HG03103 (cell line): Measurements from ENCODE around the gene MRTFB.

Experiments used
- ATAC-seq: cut with Tn5 transposase; IDR thresholded peaks from one replicate; pipeline ENCODE4 v1.9.1; 2021; ENCODE audit warnings: low read depth; ENCODE audit not compliant: unreplicated experiment

The MRTFB gene

DNA sequence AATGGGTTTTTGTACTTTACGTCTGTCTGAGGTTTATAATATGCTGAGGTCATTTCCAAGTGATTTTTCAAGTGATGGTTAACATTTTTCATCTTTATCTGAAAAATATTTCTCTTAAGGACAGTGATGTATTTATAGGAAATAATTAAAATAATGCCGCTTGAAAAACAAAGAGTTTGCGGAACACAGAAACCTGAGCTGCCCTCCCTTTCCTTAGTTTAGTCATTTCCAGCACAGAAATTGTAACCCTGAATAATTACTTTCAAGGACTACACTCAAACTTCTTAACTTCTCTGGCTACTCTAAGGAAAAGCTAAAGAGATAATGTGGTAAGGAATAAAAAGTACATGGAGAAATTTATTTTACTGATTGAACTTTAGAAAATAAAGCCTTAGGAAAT is 54.6 kb downstream of the MRTFB start:
- no peak for ATAC-seq

DNA sequence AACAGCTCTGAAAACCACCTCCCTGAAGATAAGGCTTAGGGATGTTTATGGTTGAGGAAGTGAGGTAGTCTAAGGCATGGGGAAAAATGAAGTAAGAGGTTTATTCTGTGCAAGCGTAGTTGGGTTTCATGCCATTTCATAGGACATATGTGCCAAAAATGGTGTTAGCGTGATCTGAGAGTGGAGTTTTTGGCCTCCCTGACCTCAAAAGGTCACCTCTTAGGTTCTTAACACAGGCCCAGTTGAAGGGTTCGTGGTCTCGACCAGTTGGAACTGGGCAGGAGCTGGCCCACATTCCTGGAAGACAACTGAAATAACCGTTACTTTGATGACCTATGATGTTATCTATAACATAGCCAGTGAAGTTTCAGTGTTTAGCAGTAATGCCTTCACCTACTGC is 57.0 kb downstream of the MRTFB start:
- ATAC-seq: no peak

DNA sequence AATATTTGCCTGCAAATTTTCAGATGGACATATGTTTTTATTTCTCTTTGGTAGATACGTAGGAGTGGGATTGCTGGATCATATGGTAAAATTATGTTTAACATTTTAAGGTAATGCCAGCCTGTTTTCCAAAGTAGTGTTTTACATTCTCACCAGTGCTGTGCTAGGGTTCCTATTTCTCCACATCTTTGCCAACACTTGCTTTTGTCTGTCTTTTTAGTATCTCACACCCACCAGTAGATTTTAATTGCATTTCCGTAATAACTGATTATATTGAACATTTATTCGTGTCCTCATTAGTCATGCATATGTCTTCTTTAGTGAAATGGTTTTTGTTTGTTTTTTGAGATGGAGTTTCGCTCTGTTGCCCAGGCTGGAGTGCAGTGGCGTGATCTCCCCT is 58.4 kb downstream of the MRTFB start:
- ATAC-seq: no peak

DNA sequence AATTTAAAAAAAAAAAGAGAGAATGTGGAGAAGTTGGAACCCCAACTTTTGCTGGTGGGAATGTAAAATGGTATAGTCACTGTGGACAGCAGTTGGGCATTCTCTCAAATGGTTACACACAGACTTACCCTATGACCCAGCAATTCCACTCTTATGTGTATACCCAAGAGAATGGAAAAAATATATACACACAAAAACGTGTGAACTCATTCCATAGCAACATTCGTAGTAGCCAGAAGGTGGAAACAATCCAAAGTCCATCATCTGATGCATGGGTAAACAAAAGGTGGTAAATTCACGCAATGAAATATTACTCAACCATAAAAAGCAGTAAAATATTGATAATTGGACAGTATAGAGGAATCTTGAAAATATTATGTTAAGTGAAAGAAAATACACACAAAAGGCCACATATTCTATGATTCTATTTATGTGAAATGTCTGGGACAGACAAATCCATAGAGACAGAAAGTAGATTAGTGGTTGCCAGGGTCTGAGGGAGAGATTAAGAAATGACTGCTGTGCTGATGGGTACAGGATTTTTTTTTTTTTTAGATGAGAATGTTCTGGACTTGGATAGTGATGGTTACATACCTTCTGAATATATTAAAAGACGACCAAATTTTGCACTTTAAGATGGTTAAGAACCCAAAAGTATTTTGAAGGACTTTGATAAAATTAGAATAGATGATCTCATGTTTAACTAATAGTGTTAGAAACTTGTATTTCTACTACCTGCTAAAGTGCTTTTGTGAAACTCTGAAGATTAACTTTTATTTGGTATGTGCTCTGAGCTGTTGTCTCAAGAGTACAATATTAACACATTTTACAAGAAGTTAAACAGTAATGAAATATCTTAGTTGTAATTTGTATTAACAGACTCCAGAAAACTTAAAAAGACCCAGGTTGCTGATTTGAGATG is 60.9 kb downstream of the MRTFB start:
- no peak for ATAC-seq

DNA sequence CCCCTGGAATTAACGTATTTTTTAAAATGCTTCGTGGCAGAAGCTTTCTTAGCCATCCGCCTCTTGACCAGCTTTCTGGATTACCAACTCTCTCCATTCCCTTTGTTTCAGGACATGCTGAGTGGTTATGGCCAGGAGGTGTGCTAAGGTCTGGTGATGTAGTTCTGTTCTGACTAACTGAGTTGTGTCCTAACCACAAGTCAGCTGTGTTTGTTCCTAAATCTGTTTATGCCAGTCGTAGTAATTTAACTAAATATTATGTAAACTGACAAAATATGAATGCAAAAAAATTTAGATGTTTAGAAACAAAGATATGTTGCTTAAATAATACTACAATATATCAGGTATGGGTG is 61.6 kb downstream of the MRTFB start:
- ATAC-seq: no peak

DNA sequence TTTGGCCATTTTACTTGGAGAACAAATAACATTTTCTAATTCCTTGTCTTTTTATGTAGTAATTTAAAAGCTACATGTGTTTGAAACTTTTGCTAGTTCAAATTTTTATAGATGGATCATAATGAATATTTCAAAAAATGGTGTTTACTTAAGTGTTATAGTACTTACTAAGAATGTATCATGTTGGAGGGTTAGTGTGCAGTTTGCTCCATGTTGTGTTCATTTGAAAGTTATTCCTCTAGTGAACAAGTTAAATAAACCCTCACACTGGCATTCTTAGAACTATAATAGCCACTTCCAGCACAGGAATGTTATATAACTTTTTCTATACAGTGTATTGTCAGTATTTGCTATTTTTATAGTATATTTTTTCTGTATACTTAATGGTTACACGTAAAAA is 62.8 kb downstream of the MRTFB start:
- no peak for ATAC-seq

DNA sequence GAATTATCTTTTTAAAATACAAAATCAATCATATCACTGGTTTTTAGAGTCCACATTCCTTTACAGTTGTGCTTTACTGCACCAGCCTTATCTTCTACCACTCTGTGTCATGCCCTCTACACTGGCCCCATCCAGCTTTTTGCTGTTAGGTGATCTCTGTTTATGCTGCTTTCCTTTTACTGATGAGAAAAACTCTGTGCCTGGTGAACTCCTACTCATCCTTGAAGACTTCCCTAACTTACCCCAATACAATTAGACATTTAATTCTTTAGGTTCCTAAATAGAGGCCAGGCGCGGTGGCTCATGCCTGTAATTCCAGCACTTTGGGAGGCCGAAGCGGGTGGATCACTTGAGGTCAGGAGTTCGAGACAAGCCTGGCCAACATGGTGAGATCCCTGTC is 64.6 kb downstream of the MRTFB start:
- ATAC-seq: no peak

DNA sequence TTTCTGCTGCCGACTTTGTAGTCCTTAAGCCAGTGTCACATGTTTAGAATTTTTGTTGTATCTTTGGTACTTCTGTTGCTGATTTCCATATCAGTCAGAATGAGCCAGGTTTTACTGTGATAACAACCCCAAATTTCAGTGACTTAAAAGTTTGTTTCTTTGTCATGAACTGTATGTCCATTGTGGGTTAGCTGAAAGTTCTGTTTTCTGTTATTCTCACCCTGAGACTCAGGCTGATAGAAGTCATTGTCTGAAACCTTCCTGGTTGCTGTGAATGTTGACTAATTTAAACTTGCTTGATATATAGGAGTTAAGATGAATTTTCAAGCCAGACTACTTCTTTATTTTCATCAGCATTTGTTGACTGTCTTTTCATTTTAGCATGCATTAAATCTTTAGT is 68.8 kb downstream of the MRTFB start:
- no peak for ATAC-seq

DNA sequence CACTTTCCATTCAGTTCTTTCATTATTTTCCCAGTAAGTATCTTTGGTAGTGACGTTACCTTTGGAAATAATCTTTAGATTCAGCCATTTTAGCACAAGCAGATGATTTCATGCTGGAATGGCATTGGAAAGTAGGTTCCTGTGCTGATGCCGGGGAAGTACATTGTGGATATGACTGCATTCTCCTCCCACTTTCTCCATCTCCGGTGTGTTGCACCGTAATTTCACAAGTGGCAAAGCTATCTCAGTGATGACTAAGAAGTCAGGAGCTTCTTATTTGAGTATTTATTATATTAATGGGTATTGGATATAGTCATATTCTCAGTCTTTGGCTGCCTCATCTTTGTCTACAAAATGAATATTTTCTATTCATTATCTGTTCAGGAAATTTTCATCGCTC is 69.8 kb downstream of the MRTFB start:
- no peak for ATAC-seq

DNA sequence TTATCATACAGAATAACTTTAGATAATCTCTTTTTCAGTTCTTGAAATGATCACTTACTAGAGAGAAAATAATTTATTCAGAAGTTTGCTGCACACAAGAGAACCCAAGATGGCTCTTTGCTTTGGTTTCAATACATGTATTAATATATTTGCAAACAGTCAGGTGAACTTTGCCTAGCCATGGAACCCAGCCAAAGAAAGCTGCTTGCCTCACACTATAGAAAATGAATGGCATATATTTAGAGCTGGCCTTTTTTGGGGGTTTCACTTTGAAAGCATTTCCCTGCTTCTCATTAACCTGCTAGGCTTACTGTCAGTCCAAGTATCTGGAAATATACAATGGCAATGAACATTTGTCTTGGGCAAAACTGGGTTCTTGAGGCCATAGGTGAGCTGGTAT is 75.3 kb downstream of the MRTFB start:
- ATAC-seq: no peak

DNA sequence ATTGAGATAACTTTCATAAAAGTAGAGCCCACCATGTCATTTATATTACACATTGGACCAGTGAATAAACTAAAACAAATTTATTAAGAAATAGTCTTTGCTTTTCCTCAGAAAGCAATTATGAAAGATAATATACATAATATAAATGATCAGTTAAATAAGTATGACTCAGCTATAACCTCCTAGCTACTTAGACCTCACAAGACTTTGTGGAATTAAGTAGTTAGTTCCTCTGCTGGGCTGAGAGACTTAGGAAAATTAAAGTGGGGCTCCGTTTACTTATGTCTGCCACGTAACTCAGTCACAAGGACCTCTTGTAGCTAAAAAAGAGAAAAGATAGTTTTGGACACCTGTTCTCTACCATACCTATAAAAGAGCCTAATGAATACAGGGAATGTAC is 76.9 kb downstream of the MRTFB start:
- no peak for ATAC-seq

DNA sequence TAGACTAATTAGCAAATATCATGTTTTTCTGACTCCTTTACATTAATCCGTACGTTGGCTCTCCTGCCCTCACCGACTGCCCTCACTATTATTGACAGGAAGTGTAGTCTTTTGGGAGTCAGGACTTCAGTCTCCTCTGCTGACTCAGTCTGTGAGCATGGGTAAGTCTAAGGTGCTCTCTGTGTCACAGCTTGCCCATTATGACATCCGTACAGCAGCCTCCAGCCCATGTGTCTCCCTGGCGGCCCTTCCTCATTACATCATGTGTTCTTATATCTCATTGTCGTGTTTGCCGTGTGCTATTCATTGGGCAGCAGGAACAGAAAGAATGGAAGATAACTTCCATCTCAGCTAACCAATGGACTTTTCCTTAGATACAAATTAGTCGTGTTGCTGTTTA is 77.5 kb downstream of the MRTFB start:
- no peak for ATAC-seq

DNA sequence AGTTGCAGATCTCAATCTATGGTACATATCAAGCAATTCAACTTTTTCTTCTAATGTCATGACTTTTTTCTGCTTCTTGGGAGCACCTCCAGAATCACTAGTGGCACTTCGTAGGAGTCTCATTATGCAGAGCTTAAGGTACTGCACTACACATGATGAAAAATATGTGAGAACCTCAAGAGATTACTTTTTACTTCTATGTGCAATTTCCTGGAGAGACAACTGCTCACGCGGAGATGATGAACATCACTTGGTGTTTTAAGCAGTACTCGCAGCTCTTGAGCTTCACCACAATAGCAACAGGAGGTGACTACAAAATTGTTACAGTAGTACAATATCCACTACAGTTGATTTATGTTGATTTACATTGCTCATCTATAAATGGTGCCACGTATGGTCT is 79.7 kb downstream of the MRTFB start:
- no peak for ATAC-seq

DNA sequence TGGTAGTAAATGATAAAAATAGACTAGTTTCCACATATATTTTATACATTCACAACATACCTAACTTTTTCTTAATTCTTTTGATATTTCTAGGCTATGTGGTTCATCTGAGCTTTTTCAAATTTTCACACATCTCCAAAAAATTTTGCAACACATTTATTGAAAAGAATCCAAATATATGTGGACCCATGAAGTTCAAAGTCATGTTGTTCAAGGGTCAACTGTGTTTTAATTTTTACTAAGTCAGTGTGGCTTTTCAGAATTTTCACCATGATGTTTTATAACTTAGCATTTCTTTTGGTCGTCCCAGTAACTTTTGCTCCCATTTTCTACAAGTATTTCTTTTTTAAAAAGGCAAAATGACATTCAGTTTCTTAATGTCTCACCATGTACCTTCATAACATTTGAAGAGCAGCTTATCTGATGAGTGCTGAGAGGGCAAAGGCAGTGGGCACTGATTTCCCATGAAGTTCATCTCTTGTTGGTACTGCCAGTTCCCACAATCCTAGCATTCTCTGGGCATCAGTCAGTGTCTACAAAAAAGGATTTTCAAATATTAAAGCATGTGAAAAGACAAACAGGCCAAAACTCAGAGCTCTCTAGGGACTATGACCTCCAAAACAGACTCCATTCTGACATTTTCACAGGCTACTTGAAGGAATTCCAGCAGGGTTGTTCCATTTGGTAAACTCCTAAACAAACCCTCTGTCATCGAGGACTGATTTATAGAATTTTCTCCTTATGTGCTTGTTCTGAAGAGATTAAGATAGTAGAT is 80.3 kb downstream of the MRTFB start:
- ATAC-seq: no peak

DNA sequence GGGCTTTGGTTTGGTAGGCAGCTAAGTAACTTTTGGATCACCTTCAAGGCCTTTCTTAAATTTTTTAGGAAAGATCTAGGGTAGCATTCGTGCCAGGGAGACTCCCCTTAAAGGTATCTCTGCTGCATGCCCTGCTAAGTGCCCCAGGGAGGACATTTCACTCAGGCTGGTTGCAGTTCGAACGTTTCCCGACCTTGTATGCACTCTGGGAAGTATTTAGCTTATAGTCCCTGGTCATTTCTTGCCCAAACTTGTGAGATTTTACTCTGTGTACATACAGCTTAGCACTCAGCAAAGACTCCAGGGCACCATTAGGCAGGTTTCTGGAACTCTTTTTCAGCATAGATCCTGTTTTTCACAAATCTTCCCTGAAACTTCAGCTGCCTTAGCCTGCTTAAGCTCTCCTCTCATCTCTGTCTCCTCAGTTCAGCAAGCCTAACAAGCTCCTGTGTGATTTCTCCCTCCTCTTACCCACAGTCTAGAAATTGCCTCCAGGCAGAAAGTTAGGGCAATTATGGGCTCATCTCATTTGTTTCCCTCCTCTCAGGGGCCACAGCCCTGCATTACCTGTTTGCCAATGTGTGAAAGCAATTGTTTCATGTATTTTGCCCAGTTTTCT is 84.6 kb downstream of the MRTFB start:
- no peak for ATAC-seq

DNA sequence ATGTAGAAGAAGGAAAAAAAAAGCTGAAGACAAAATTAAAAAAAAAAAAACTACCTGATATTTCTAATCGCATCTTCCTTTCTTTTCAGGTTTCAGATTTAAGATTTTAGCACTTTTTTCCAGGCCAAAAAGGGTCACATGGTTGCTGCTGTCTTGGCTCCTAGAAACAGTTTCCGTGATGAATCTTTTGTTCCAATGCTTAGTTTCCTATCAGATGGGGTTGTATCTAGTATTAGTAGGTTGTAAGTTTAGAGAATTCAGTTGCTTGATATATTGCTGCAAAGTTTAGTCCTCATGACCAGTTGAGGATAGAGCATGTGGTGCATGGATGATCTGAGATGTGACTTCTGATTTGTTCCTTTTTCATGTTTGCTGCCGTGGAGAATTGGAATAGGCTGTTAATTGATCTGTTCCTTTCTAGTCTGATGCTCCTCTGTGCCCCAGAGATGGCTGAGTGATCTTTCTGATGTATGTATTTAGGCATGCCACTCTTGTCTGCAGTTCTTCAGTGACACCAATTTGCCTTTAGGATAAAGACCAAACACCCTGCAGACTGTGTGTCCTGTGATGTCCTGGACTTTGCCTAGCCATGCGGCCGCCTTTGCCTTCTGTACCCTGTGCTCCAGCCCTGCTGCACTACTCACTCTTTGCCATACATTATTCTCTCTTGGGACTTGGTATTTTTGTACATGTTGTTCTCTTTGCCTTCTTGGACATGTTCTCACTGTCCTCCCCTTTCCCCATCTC is 94.0 kb downstream of the MRTFB start:
- ATAC-seq: no peak

DNA sequence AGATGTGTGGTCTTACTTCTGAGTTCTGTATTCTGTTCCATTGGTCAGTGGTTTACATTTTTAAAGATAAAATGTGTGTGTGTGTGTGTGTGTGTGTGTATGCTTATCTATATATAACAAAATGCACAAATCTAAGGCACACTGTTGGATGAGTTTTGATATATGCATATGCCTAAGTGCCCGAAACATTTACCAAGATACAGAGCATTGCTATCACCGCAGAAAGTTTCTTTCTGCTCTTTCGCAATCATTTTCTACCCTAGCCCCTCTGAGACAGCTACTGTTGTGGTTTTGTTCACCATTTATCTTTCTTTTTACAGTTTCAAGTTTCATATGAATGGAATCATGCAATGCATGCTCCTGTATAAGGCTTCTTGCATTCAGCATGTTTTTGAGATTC is 97.0 kb downstream of the MRTFB start:
- ATAC-seq: no peak

DNA sequence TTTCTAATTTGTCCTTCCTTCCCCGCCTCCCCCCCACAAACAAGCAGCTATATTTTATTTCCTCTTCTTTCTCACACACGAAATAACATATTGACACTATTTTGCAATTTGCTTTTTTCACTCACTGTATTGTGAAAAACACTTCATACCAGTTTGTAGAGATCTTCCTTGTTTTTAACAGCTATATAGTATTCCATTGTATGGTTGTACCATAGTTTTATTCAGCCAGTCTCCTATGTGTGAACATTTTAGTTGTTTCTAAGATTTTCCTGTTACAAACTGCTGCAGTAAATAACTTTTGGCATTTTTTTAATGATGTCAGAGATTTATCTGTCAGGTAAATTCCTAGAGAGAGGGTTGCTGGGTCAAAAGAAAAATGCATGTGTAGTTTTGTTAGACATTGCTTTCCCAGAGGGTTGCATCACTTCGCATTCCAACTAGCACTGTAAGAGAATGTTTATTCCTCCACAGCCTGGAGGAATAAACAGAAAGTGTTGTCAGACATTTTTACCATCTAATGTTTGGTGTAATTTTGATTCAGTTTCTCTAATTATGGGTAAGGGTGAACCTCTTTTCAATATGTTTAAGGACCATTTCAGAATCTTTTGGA is 101.2 kb downstream of the MRTFB start:
- no peak for ATAC-seq

DNA sequence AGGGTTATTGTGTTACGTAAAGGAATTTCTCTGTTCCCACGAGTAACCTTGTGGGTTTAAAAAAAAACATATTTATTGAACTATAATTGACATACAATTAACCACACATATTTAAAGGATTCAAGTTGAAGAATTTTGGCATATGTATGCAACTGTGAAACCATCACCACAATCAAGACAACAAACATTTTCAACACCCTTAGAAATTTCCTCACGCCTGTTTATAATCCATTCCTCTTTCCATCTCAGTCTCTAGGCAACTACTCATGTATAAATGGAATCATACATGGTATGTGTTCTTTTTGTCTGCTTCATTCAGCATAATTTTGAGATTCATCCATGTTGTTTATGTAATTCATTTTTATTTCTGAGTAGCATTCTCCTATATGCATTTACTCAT is 104.0 kb downstream of the MRTFB start:
- ATAC-seq: no peak

DNA sequence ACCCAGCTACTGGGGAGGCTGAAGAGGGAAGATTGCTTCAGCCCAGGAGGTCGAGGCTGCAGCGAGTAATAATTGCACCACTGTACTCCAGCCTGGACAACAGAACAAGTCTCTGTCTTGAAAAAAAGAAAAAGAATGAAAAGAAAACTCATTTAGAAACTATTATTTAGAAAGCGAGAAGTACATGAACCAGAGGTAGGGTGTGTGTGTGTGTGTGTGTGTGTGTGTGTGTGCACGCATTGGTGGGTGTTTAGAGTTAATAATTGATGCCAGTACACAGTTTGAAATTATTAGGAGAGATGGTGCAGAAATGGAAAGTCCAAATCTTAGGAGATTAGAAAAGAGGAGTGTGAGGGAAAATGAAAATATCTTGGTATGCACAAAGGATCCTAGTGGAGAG is 106.6 kb downstream of the MRTFB start:
- ATAC-seq: no peak

DNA sequence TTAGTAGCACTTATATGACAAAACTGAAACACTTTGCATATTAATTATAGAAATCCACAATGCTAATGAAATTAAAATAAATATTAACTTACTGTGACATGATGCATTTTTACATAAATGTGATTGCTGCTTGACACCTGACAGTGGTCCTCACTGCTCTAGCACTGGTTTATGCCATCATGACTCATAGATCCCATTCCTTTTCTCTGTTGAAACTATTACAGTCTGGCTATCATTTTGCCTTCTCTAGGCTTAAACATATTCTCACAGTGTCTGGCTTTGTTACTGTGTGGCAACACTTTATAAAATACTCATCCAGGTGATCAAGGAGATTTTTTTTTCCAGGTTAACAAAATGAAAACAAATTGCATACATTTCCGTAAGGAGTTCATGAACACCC is 108.0 kb downstream of the MRTFB start:
- no peak for ATAC-seq
